Suprapubic skin (tissue), 4 donors: ENCODE data around the gene CAPN13.

Experiments
- EP300 ChIP-seq: sonication (generic); formaldehyde crosslinking; IDR thresholded peaks from one replicate; pipeline ENCODE4 v1.6.1; 2017; ENCODE audit warnings: antibody characterized with exemption
- POLR2A ChIP-seq, 2 donors: fragments of 450-650 bp; IDR thresholded peaks; one replicate each; pipeline ENCODE4 v1.6.1; 2017; ENCODE audit warnings: antibody characterized with exemption in 2 of 2, mild to moderate bottlenecking in 2 of 2, moderate library complexity in 2 of 2
- POLR2AphosphoS5 ChIP-seq, 3 donors: sonication (generic); formaldehyde crosslinking; IDR thresholded peaks; one replicate each; pipeline ENCODE4 v1.6.1; 2017; ENCODE audit warnings: antibody characterized with exemption in 3 of 3
- TF ChIP-seq, protein P1 (sequence below), 2 donors: fragments of 200-600 bp in 1 of 2; fragments of 450-650 bp in 1 of 2; sonication (generic) in 1 of 2; IDR thresholded peaks; one replicate each; pipeline ENCODE4 v1.5.1; 2016 to 2019; ENCODE audit warnings: antibody characterized with exemption in 2 of 2, mild to moderate bottlenecking in 1 of 2, moderate library complexity in 1 of 2

GRCh38 chr2:30736461-30737325, 70.6 kb downstream of the CAPN13 start:
- no peak for TF ChIP-seq EP300
- TF ChIP-seq, protein P1, sequence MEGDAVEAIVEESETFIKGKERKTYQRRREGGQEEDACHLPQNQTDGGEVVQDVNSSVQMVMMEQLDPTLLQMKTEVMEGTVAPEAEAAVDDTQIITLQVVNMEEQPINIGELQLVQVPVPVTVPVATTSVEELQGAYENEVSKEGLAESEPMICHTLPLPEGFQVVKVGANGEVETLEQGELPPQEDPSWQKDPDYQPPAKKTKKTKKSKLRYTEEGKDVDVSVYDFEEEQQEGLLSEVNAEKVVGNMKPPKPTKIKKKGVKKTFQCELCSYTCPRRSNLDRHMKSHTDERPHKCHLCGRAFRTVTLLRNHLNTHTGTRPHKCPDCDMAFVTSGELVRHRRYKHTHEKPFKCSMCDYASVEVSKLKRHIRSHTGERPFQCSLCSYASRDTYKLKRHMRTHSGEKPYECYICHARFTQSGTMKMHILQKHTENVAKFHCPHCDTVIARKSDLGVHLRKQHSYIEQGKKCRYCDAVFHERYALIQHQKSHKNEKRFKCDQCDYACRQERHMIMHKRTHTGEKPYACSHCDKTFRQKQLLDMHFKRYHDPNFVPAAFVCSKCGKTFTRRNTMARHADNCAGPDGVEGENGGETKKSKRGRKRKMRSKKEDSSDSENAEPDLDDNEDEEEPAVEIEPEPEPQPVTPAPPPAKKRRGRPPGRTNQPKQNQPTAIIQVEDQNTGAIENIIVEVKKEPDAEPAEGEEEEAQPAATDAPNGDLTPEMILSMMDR (IDR thresholded peaks at IDR 0.05) = no peak
- no peak for TF ChIP-seq POLR2AphosphoS5 (IDR thresholded peaks at IDR 0.05)
- no peak for TF ChIP-seq POLR2A (IDR thresholded peaks at IDR 0.05)
